Ovary (tissue), 9 donors: ENCODE data around the gene THTPA. TPM values are rescaled to one million over a fixed set of nuclear protein-coding genes. Genes with fewer than 3 reads are reported as not detected.
A peak's percentile ranks its signal among the peaks of the same experiment; 100 is the strongest.

Experiments
- DNase-seq, 5 donors: peaks; one replicate each; pipeline ENCODE4 v3.0.0-alpha.2; 2019 to 2020
- H3K27ac ChIP-seq, 2 donors: fragments of 200-600 bp; one replicate each; pipeline versions ENCODE4 v1.5.1 to v1.8.0; 2019 to 2022
- H3K27me3 ChIP-seq: fragments of 200-600 bp; one replicate; pipeline ENCODE4 v1.8.0; 2022
- H3K36me3 ChIP-seq: fragments of 200-600 bp; sonication (generic); one replicate; pipeline ENCODE4 v1.5.1; 2019
- H3K4me1 ChIP-seq: one replicate; pipeline ENCODE4 v1.8.1; 2013; ENCODE audit warnings: mild to moderate bottlenecking, moderate library complexity; ENCODE audit not compliant: insufficient read depth
- H3K4me3 ChIP-seq: fragments of 200-600 bp; sonication (generic); one replicate; pipeline ENCODE4 v1.5.1; 2017
- H3K9me3 ChIP-seq, 2 donors: fragments of 200-600 bp in 1 of 2; sonication (generic) in 1 of 2; one replicate each; pipeline versions ENCODE4 v1.5.1 to v1.8.1; 2013 to 2019; ENCODE audit warnings: mild to moderate bottlenecking in 1 of 2, moderate library complexity in 1 of 2
- EP300 ChIP-seq: sonication (generic); formaldehyde crosslinking; IDR thresholded peaks from one replicate; pipeline ENCODE4 v1.6.1; 2017; ENCODE audit warnings: antibody characterized with exemption
- POLR2A ChIP-seq: fragments of 450-650 bp; IDR thresholded peaks from one replicate; pipeline ENCODE4 v1.6.1; 2017; ENCODE audit warnings: antibody characterized with exemption, mild to moderate bottlenecking, moderate library complexity
- WGBS, 3 donors: extraction: QIAGEN DNeasy Blood & Tissue Kit in 1 of 3; methylation state at CpG; one replicate each; pipeline versions ENCODE4 v1.1.5 to v1.1.7; 2013 to 2017; 5-methylcytosine and 5-hydroxymethylcytosine counted together
- intact Hi-C, 4 donors: fragments of 100-400 bp; cut with DNase I; formaldehyde crosslinking; loops; one replicate each; pipeline versions ENCODE4 v1.11.0 to v1.15.1; 2022 to 2023
- polyA plus RNA-seq, 2 donors: library from polyadenylated mRNA; stranded (reverse); fragments of 200-250 nt in 1 of 2; fragments of 350-450 nt in 1 of 2; fragmentation: Illumina TruSeq in 1 of 2; extraction: RNeasy Lipid Tissue Mini Kit (QIAGEN cat#74804) in 1 of 2; gene quantifications; one replicate each; pipeline ENCODE4 v1.2.3, GENCODE V29; 2013 to 2014
- total RNA-seq, 7 donors: library from RNA; depleted of rRNA in 2 of 7; stranded (reverse); fragments of >200 nt in 2 of 7; fragmentation: NEBNext Ultra II Directional in 3 of 7; extraction: Animal tissue kit (Norgen Biotek cat#: 25700) in 3 of 7; gene quantifications; one replicate each; pipeline versions ENCODE4 v1.1.0 to v1.2.4, GENCODE V29; 2016 to 2023
- TF ChIP-seq, protein P1 (sequence below), 3 donors: fragments of 450-650 bp in 2 of 3; fragments of 200-600 bp in 1 of 3; IDR thresholded peaks; one replicate each; pipeline versions ENCODE4 v1.5.1 to v1.8.0; 2016 to 2022; ENCODE audit warnings: antibody characterized with exemption in 3 of 3, mild to moderate bottlenecking in 1 of 3
- donor health status: DM: no; HTN: no; CAD: no; lungs with moderate emphysema.
- donor health status: DM: no; HTN: no; CAD: no.
- donor health status: Bipolar disorder and iron deficiency.
- donor health status: DM: yes; HTN: yes; CAD: no.
- donor health status: DM: no; HTN: no; CAD: no.
- donor health status: DM: yes; HTN: yes; CAD: no.

THTPA gene
- total and polyA plus RNA-seq, 9 donors: 11.5 to 22.3 (median 19.4) TPM

DNA sequence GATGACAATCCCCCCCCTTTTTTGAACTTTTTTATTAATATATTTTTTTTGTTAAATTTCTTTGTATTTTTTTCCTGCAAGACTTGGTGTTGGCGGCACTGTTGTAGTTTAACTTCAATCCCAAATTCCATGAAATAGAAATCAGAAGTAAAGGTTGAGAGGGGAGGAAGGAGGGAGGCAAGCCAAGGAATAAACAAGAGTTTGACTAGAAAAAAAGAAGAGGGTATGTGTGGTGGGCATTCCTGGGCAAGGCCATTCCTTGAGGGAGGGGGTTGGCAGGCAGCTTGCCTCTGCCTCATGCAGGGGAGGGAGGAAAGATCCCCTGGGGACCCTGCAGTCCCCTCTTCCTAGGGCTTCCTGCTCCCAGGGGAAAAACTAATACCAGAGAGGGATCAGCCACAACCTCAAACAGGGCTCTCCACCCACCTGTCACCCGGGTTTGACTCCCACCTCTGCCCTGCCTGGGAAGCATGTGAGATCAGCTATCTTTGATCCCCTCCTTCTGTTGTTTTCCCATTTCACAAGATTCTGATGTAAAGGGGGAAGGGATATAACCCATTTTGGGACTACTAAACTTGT, 12.0 kb downstream of the THTPA start:
- no peaks in the 10 kb centered on the region for H3K9me3 ChIP-seq
- H3K4me1 ChIP-seq: no peaks in the 10 kb centered on the region
- no peaks in the 10 kb centered on the region for H3K27me3 ChIP-seq
- peak in 2 of 5 donors; percentile 33 to 41 for DNase-seq
- H3K36me3 ChIP-seq: no peaks in the 10 kb centered on the region
- peak overlapping the region; percentile 75 to 81 for H3K27ac ChIP-seq
- no peak for TF ChIP-seq POLR2A
- no peak for TF ChIP-seq EP300
- TF ChIP-seq, protein P1, sequence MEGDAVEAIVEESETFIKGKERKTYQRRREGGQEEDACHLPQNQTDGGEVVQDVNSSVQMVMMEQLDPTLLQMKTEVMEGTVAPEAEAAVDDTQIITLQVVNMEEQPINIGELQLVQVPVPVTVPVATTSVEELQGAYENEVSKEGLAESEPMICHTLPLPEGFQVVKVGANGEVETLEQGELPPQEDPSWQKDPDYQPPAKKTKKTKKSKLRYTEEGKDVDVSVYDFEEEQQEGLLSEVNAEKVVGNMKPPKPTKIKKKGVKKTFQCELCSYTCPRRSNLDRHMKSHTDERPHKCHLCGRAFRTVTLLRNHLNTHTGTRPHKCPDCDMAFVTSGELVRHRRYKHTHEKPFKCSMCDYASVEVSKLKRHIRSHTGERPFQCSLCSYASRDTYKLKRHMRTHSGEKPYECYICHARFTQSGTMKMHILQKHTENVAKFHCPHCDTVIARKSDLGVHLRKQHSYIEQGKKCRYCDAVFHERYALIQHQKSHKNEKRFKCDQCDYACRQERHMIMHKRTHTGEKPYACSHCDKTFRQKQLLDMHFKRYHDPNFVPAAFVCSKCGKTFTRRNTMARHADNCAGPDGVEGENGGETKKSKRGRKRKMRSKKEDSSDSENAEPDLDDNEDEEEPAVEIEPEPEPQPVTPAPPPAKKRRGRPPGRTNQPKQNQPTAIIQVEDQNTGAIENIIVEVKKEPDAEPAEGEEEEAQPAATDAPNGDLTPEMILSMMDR (IDR thresholded peaks at IDR 0.05): no peak
- intact Hi-C loops: loop anchor here in 1 of 4 donors (10.0 kb wide), 1 partner anchor 243 kb away; the partner anchor contains the start of gene PABPN1
- 49 to 70% (median 62%) methylated on average over 2 of the region's 2 CpGs for WGBS, 3 donors
- H3K4me3 ChIP-seq: peak overlapping the region; percentile 73

DNA sequence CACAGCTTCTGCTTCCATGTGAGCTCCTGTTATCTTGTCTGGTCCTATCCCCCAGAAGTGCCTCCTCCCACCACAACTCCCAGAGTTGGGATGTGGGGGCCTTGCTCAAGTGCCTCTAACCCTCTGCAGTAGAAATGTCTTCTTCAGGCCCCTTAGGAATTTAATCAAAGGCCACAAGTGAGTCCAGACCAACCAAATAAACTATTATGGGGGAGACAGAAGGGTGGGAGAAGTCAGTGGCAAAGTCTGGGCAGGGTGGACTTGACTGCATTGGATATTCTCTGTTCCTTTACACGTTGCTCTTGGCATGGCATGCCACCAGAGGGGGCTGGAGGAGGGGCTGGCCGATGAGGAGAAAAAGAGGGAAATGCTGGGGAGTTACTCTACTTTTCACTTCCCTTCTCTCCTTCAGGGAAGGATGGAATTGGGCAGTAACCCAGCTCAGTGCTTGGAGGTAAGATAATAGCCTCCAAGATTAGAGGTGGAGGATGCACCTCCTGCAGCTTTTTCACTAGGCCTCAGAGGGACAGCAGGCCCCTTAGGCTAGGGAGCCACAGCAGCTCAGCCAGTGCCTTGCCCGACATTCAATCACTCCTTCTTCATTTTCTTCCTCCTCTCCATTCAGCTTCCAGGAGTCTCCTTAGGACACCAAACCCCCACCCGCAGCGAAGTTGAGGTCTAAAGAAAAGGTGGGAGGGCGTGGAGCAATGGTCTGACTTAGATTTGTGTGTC, 12.7 kb downstream of the THTPA start:
- 44 to 53% (median 47%) methylated on average over 6 of the region's 6 CpGs for WGBS, 3 donors
- Histone ChIP-seq H3K9me3 (no peaks in the 10 kb centered on the region), H3K36me3 (no peaks in the 10 kb centered on the region), H3K27me3 (no peaks in the 10 kb centered on the region), H3K27ac (peak overlapping the region; percentile 75 to 81), H3K4me3 (no peak overlapping the region), H3K4me1 (no peaks in the 10 kb centered on the region)
- TF ChIP-seq, protein P1 (IDR thresholded peaks at IDR 0.05): no peak
- no peak for TF ChIP-seq EP300
- TF ChIP-seq POLR2A: no peak
- peak in 3 of 5 donors; percentile 48 to 53 (median 50) for DNase-seq
- intact Hi-C loops: loop anchor here in 1 of 4 donors (10.0 kb wide), 1 partner anchor 244 kb away; the partner anchor contains the start of gene PABPN1

DNA sequence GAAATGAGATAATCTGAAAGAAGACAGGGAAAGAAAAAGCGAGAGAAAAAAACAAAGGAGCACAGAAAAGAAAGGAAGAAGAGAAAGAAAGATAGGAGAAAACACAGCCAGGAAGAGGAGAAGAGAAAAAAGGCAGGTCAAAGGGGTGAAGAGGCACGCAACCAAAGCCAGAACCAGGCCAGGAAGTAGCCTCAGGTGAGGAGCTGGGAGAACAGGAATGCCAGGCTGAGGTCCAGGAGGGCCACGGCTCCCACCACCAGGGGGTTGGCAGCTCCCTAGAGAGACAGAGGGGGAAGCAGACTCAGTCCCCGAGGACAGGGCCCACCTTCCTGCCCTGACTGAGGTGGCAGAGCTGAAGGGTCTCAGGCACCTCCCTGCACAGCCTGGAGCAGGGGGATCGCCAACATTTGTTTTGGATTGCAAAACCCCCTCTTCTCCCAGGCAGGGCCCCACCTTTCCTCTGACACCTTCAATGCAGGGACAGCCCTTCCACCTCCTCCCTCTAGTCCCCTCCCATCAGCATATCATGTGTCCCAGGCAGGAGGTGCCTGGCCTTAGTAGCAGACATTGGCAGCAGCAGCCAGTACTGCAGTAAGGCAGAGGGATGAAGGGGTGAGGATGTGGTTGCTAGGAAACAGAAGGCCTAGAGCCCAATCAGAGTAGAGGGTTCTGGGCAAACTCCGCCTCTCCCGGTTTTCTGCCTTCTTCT, 13.5 kb downstream of the THTPA start:
- no peaks in the 10 kb centered on the region for H3K4me1 ChIP-seq
- TF ChIP-seq, protein P1 (IDR thresholded peaks at IDR 0.05): no peak
- TF ChIP-seq POLR2A (no peak), EP300 (no peak)
- H3K4me3 ChIP-seq: no peak overlapping the region
- peak in 1 of 5 donors; percentile 34 for DNase-seq
- H3K9me3 ChIP-seq: no peaks in the 10 kb centered on the region
- H3K27me3 ChIP-seq: no peaks in the 10 kb centered on the region
- intact Hi-C loops: loop anchor here in 1 of 4 donors (10.0 kb wide), 1 partner anchor 245 kb away; the partner anchor contains the start of gene PABPN1
- 71 to 76% (median 73%) methylated on average over 7 of the region's 7 CpGs for WGBS, 3 donors
- no peaks in the 10 kb centered on the region for H3K36me3 ChIP-seq
- no peak overlapping the region for H3K27ac ChIP-seq

DNA sequence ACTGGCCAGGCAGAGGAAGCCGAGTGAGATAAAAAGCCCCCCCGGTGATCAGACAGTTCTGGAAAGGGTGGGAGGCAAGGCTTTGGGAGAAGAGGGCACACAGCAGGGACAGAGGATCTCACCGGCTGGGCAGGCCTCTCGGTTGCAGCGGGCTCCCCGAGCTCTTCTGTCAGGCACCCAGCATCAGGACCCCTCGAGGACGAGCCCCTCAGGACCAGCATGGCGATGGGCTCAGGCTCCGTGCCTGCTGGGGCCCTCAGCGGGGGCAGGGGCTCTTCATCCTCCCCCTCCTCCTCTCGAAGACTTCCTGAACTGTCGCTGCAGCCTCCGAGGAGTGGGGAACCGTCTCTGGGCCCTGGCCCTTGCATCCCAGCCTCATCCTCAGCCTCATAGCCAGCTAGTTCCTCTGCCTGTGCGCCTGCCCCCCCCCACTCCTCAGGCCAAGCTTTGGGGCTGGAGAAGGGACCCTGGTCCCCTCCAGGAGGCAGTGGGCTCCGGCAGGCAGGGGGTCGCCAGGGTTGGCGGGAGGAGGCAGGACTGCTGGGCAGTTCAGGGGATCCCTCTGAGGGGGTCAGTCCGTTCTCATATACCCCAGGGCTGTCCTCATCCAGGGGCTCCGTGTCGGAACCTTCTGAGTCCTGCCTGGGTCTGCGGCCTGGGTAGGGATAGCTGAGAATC, 14.9 kb downstream of the THTPA start:
- intact Hi-C loops: no loop called here
- 84 to 89% (median 84%) methylated on average over 23 of the region's 23 CpGs for WGBS, 3 donors
- Histone ChIP-seq H3K36me3 (no peaks in the 10 kb centered on the region), H3K9me3 (no peaks in the 10 kb centered on the region), H3K27me3 (no peaks in the 10 kb centered on the region), H3K27ac (no peak overlapping the region), H3K4me1 (peaks cover 1% of the 10 kb centered on the region), H3K4me3 (no peak overlapping the region)
- TF ChIP-seq POLR2A: no peak
- TF ChIP-seq, protein P1 (IDR thresholded peaks at IDR 0.05): no peak
- TF ChIP-seq EP300: no peak
- DNase-seq: no peak
